Measurements from ENCODE around the gene DDX46.
A peak's percentile ranks its signal among the peaks of the same experiment; 100 is the strongest.
"Not testable (repeated sequence)": the region's sequence is repeated elsewhere in the genome, so short reads cannot be mapped to it uniquely, and the experiment has no call there.

Gene DDX46, protein sequence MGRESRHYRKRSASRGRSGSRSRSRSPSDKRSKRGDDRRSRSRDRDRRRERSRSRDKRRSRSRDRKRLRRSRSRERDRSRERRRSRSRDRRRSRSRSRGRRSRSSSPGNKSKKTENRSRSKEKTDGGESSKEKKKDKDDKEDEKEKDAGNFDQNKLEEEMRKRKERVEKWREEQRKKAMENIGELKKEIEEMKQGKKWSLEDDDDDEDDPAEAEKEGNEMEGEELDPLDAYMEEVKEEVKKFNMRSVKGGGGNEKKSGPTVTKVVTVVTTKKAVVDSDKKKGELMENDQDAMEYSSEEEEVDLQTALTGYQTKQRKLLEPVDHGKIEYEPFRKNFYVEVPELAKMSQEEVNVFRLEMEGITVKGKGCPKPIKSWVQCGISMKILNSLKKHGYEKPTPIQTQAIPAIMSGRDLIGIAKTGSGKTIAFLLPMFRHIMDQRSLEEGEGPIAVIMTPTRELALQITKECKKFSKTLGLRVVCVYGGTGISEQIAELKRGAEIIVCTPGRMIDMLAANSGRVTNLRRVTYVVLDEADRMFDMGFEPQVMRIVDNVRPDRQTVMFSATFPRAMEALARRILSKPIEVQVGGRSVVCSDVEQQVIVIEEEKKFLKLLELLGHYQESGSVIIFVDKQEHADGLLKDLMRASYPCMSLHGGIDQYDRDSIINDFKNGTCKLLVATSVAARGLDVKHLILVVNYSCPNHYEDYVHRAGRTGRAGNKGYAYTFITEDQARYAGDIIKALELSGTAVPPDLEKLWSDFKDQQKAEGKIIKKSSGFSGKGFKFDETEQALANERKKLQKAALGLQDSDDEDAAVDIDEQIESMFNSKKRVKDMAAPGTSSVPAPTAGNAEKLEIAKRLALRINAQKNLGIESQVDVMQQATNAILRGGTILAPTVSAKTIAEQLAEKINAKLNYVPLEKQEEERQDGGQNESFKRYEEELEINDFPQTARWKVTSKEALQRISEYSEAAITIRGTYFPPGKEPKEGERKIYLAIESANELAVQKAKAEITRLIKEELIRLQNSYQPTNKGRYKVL

DNA sequence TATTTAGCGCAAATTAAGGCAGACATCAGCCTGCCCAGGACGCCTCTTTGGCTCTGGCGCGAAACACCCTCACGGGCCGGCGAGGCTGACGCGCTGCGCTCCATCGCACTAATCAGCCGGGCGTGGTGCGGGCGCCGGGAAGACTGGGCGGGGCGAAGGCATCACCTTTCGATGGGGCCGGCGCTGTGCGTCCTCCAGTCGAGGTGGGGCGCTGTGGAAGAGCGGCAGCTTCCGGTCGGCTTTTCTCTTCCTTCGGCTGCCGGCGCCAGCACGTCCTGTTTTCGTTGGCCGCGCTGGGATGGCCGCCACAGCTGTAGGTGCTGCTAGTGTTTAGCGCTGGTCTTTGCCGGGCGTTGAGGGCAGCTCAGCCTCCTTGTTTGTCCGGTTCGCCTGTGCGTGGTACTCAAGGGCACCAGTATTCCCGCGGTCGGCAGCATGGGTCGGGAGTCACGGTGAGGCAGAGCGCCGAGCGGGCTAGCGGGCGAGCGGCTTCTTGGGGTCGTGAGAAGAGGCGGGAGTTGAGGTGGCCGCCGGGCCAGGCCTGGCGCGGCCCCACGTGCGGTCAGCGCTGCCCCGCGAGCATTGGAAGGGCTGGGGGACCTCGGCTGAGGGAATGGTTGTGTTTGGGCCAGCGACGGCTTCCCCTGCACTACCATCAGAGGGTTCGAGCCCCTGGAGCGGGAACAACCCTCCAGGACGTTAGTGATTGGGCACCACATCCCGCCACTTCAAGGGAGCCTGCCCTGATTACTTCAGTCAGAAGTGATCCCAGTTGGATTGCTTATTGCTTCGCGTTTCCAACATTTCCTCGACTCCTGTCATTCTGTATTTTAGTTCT lies at the start of gene DDX46:
DDX46 (plus strand) TSS at position 276 of the 838 bp plus-strand sequence; CDS start at position 436, 160 bp downstream.
- peak; percentile 97 for DNase-seq

DNA sequence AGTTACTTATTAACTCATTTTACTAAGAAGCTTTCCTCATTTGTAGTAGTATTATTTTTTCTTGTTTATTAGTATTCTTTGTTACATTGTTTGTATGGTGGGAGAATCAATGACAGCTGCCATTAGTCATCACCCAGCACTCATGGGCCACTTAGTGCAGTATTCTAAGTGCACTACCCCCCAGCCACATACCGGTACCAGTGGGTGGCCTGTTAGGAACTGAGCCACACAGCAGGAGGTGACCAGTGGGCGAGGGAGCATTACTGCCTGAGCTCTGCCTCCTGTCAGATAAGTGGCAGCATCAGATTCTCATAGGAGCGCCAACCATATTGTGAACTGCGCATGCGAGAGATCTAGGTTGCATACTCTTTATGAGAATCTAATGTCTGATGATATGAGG lies 44.5 kb upstream of the DDX46 start:
- DNase-seq: no peak

DNA sequence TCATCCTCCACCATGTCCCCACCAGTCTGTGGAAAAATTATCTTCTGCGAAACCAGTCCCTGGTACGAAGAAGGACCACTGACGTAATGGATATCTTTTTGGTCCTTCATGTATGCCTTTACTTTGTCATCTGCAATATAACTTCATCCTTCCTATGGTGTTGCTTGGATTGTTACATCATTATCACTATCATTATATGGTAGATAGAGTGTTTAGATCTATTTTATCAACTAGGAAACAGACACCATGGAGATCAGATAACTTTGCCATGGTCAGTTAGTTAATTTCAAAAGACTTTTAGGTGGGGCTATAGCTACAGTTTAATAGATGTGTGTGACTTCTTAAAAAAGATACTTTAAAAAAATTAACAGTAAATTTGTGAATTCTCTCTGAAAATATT lies 44.0 kb upstream of the DDX46 start:
- DNase-seq: no peak

DNA sequence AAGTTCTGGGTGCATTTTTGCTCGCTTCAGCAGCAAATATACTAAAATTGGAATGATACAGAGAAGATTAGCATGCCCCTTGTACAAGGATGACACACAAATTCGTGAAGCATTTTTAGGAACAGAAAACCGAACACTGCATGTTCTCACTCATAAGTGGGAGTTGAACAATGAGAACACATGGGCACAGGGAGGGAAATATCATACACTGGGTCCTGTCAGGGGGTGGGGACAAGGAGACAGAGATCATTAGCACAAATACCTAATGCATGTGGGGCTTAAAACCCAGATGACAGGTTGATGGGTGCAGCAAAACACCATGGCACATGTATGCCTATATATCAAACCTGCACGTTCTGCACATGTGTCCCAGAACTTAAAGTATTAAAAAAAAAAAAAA lies 43.1 kb upstream of the DDX46 start:
- not testable (repeated sequence) for DNase-seq

DNA sequence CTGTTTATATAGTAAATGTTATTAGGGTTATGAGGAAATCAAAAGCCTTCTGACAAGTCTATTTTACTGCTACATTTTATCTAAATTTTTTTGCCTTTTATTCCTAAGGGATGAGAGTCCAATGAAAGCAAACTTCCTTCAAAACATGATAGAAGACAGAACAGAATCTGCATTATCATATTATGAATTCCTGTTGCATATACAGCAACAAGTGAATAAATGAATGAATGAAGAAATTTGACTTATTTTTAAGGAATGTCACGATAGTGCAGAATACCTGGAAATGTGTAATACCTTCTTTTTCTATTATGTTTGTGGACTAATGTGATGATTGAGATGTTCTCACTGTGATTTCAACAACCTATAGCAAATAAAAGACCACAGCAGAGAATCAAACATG lies 33.7 kb upstream of the DDX46 start:
- DNase-seq: no peak

DNA sequence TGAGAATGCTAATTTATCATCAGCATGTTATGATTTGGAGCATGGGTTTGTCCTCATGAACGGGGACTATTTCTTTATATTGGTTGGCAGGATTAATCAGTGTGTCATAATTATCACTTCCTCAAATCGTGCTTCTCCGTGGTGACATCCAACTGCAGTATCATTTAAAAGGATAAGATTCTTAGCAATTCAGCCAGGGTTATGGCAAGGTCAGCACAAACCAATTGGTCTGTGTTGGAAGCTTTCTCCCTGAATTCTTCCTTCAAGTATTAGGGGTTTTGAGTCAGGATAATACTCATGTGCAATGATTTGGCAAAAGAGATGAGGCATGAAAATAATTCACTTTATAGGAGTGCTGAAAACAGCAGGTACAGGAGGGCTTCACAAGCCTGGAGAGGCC lies 25.8 kb upstream of the DDX46 start:
- DNase-seq: no peak

DNA sequence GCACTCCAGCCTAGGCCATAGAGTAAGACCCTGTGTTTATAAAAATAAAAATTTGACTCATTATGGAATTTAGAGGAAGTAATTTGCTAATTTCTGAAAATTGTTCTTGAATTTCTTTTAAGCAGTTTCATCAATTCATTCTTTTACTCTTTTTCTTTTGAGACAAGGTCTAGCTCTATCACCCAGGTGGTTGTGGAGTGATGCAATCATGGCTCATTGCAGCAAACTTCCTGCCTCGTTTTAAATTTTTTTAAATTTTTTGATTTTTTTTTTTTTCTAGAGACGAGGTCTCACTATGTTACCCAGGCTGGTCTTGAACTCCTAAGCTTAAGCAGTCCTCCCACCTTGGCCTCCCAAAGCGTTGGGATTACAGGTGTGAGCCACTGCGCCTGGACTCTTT lies 23.3 kb upstream of the DDX46 start:
- no peak for DNase-seq

DNA sequence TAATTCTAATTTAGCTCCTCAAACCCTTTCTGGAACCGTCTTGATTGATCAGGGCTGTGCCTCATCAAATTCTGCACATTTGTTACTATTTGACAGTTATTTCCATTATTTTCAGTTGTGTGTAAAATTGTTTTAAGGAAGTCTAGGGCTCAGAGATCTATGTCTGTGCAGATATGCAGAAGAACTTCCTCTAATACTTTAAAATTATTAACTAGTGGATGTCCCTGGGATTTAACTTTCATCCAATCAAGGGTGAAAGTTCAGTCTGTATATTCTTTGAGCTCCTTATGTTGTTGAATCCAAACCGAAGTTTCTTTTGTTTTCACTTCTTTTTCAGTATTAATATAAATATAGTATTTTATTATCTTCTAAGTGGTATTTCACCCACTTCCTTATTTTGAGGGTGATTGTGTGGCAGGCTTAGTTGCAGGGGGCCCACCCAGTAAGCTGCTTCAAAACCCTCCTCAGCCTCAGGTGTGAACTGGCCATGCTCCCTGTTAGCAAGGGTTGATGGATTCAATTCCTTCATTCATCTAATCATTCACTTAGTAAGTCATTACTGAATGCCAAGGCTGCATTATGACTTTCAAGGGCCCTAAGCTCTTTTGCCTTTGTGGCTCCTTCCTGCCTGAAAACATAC lies 22.3 kb upstream of the DDX46 start:
- no peak for DNase-seq

DNA sequence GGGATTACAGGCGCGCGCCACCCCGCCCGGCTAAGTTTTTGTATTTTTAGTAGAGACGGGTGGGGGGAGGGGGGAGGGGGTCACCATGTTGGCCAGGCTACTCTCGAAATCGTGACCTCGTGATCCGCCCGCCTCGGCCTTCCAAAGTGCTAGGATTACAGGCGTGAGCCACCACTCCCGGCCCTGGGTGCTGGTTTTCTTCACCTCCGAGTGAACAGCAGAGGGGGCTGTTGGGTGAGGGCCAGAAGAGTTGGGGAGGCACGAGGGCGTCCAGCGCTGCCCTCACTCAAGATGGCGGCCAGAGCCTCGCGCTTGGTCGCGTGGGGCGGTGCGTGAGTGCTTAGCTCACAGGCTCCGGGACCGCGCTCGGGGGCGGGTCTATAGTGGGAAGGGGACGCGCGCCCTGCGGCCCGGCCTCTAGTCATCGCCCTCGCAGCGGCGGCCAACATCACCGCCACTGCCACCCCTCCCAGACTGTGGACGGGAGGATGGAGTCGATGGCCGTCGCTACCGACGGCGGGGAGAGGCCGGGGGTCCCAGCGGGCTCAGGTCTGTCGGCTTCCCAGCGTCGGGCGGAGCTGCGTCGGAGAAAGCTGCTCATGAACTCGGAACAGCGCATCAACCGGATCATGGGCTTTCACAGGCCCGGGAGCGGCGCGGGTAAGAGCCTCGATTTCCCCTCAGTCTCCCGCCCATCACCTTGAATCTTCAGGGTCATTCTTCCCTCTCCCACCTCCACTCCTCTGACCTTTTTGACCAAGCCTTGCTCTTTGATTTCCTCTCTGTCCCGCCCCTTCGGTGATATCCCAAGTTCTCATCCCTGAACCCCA lies 20.2 kb upstream of the DDX46 start, which contains the start of gene CAMLG:
CAMLG (plus strand) TSS at position 416 of the 830 bp plus-strand sequence; CDS start at position 489, 73 bp downstream.
- peak; percentile 97 for DNase-seq

DNA sequence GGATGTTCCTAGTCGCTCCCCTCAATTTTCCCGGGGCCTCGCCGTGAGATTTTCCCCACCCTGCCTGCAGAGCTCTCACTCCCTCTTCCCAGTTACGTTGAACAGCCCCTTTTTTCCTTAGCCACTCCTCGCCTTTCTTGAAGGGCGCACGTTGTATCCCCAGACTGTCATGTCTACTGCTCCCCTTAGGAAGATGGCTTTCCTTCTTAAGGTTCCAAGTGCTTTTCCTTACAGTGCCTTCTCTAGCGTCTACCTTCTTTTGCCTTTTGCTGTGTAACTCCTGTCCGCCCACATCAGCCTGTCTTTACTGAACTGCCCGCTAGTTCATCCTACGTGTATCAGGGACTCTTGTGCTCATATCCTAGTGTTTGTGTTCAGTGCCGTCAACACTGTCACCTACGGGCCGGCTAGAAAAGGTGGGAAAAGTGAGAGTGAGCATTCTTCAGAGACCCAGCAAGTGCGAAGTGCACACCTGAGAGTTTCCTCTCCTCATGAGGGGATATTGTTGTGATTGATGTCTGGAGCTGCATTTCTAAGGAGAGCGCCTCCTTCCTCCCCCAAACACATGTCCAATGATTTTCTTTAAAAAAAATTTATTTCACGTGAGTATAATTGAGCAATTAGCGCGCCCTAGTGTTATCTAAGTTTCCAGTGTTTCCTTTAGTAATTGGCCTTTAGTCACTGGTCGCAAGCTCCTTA lies 19.5 kb upstream of the DDX46 start:
- peak; percentile 69 for DNase-seq

DNA sequence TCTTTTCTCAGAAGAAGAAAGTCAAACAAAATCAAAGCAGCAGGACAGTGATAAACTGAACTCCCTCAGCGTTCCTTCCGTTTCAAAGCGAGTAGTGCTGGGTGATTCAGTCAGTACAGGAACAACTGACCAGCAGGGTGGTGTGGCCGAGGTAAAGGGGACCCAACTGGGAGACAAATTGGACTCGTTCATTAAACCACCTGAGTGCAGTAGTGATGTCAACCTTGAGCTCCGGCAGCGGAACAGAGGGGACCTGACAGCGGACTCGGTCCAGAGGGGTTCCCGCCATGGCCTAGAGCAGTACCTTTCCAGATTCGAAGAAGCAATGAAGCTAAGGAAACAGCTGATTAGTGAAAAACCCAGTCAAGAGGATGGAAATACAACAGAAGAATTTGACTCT lies 17.5 kb upstream of the DDX46 start:
- no peak for DNase-seq

DNA sequence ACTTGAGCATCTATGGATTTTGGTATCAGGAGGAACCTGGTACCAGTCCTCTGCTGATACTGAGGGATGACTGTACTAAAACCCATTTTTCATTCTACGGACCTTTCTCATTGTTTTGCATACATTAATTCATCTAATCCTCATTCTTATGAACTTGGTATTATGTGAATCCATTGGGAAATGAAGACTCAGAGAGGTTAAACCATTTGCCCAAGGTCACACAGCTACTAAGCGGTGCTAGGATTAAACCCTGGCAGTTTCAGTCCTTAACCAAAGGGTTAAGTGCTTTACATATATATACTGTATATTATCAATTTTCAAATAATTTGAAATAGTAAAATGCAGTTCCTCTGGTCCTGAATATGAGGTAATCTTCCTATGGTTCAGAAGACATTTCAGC lies 16.4 kb upstream of the DDX46 start:
- no peak for DNase-seq

DNA sequence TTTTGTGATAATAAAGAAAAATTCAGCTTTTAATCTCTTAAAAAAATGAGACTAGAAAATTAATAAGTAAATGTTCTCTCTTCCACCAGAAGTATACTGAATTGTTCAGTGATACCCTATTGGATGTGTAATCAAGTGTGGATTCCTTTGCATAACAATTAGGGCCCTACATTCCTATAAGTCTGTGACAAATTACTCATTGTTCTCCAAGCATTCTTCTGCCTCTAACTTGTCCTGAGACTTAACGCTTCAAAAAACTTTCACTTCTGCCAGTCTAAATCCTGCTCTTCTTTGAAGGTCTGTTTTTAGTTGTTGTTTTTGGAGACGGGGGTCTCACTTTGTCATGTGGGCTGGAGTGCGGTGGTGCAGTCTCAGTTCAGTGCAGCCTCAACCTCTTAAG lies 9.2 kb upstream of the DDX46 start:
- no peak for DNase-seq

DNA sequence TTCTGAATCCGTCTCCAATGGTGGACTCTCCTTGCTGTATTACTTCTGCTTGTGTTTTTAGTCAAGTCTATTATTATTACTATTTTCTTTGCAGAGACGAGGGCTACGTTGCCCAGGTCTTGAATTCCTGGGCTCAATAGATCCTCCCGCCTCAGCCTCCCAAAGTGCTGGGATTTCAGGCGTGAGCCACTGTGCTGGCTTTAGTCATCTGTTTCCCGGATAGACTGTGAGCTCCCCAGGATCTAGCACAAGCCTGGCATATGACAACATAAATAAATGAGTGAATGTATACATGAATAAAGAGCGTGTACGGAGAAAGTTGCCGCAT lies 439 bp upstream of the DDX46 start:
- DNase-seq: no peak

DNA sequence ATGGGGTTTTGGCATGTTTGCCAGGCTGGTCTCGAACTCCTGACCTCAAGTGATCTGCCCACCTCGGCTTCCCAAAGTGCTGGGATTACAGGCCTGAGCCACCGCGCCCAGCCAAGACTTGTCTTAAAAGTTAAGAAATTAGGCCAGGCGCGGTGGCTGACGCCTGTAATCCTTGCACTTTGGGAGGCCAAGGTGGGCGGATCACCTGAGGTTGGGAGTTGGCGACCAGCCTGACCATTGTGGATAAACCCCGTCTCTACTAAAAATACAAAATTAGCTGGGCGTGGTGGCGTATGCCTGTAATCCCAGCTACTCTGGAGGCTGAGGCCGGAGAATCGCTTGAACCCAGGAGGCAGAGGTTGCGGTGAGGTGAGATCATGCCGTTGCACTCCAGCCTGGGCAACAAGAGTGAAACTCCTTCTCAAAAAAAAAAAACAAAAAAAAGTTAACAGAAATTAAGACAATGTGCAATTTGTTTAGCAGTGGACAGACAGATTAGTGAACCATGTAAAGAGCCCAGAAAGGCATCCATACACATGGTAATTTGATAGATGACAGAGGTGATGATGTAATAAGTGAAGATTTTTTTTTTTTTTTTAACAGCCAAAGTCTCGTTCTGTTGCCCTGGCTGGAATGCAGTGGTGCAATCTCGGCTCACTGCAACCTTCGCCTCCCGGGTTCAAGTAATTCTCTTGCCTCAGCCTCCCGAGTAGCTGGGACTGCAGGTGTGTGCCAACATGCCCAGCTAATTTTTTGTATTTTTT lies 9.1 kb downstream of the DDX46 start:
- not testable (repeated sequence) for DNase-seq

DNA sequence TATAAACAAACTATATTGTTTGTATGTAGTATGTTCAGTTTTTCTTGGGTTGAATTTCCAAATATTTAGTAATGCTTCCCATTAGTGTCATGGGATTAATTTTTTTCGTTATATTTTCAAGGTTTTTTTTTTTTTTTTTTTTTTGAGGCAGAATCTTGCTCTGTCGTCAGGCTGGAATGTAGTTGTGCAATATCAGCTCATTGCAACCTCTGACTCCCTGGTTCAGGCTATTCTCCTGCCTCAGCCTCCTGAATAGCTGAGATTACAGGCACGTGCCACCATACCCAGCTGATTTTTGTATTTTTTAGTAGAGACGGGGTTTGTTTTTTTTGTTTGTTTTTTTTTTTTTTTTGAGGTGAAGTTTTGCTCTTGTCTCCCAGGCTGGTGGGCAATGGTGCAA lies 10.6 kb downstream of the DDX46 start:
- DNase-seq: no peak

DNA sequence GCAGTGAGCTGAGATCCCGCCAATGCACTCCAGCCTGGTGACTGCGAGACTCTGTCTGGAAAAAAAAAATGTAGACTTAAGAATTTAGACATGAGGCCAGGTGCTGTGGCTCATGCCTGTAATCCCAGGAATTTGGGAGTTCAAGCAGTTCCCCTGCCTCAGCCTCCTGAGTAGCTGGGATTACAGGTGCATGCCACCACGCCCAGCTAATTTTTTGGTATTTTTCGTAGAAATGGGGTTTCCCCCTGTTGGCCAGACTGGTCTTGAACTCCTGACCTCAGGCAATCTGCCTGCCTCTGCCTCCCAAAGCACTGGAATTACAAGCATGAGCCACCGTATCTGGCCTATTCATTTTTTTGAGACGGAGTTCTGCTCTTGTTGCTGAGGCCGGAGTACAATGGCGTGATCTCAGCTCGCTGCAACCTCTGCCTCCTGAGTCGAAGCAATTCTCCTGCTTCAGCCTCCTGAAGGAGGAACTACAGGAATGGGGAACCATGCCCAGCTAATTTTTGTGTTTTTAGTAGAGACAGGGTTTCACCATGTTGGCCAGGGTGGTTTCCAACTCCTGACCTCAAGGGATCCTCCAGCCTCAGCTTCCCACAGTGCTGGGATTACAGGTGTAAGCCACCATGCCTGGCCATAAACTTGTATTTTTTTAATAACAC lies 14.0 kb downstream of the DDX46 start:
- DNase-seq: no peak

DNA sequence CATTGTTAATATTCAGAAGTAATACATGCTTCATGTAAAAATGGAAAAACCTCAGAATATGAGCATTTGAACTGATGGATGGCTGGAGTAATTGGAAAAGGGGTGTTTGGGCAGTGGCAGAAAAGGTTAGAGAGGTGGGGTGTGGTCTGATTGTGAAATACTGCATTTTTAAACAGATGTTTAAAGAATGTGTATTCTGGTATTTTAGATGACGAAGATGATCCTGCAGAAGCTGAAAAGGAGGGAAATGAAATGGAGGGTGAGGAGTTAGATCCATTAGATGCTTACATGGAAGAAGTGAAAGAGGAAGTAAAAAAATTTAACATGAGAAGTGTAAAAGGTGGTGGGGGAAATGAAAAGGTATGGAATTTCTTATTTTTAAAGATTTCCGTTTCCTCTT lies 18.8 kb downstream of the DDX46 start:
- no peak for DNase-seq

DNA sequence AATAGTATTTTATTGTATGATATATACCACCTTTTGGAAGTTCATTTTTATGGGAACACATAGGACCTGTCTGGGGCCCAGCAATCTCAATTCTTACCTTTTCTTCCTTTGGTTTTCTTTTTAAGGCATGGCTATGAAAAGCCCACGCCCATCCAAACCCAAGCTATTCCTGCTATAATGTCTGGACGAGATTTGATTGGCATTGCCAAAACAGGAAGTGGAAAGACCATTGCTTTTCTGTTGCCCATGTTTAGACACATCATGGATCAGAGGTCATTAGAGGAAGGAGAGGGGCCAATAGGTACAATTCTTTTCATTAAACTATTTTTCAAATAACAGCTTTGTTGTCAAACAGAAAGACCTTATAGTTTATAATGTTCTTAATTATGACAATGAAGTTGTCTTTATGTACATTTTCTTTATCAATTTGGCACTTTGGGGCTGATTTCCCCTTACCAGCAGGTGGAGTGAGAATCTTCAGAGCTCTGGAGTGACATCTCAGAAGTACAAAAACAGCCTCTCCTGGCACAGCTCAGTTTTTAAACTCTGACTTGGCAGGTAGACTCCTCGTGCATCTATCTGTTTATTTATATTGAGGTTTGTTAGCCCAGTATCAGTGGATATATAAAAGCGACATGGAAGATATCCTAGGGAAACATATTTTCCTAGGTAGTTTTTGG lies 25.8 kb downstream of the DDX46 start:
- no peak for DNase-seq

Measured in activated CD8-positive, alpha-beta memory T cell treated with anti-CD3 and anti-CD28 coated beads for 24 hours (primary cell).